ENCODE results near the gene SNX4.
"Not testable (repeated sequence)": the region's sequence is repeated elsewhere in the genome, so short reads cannot be mapped to it uniquely, and the experiment has no call there.

SNX4 gene

GRCh38 chr3:125482406-125482805, 37.6 kb downstream of the SNX4 start:
- TF ChIP-seq CTCF (conservative IDR thresholded peaks at IDR 0.05; ENCODE audit: low read depth): no peak
- no peak for DNase-seq (ENCODE audit: low spot score)
- H3K27ac ChIP-seq: no peak overlapping the region
- POLR2A ChIA-PET (ENCODE audit: low non-redundant PET): no interaction called here
- CTCF ChIA-PET: no interaction called here

DNA sequence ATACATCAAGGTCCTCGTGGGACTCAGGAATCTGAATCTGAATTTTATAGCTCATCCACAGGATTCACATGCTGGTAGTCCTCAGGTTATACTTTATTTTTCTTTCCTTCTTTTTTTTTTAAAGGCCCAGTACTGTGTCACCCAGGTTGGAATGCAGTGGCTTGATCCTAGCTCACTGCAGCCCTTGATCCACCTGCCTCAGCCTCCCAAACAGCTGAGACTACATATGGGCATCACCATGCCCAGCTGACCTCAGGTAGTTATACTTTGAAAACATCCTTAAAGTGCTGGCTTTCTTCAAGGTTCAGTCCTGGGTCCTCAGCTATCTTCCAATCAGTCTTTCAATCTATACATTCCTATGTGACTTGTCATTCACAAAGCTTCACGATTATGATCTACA, 38.2 kb downstream of the SNX4 start:
- H3K27ac ChIP-seq: no peak overlapping the region
- CTCF ChIA-PET: interaction anchor here (0.7 kb wide), 2 partner anchors 30 to 933 kb away, joined by 3 to 5 read pairs; no protein-coding TSS in a partner anchor
- POLR2A ChIA-PET (ENCODE audit: low non-redundant PET): no interaction called here
- no peak for DNase-seq (ENCODE audit: low spot score)
- no peak for TF ChIP-seq CTCF (conservative IDR thresholded peaks at IDR 0.05; ENCODE audit: low read depth)

- H3K27ac ChIP-seq; POLR2A ChIA-PET (ENCODE audit: low non-redundant PET); DNase-seq (ENCODE audit: low spot score): not testable (repeated sequence)
- CTCF ChIA-PET: interaction anchor here (0.7 kb wide), 2 partner anchors 30 to 933 kb away, joined by 3 to 5 read pairs; no protein-coding TSS in a partner anchor
These were observed 38.6 kb downstream of the SNX4 start for GRCh38 chr3:125481375-125481759.

GRCh38 chr3:125480656-125481374, 39.2 kb downstream of the SNX4 start:
- POLR2A ChIA-PET (ENCODE audit: low non-redundant PET): no interaction called here
- CTCF ChIA-PET: interaction anchor here (0.7 kb wide), 2 partner anchors 29 to 934 kb away, joined by 3 to 5 read pairs; no protein-coding TSS in a partner anchor
- TF ChIP-seq CTCF (conservative IDR thresholded peaks at IDR 0.05; ENCODE audit: low read depth): no peak
- H3K27ac ChIP-seq: no peak overlapping the region
- DNase-seq (ENCODE audit: low spot score): no peak

DNA sequence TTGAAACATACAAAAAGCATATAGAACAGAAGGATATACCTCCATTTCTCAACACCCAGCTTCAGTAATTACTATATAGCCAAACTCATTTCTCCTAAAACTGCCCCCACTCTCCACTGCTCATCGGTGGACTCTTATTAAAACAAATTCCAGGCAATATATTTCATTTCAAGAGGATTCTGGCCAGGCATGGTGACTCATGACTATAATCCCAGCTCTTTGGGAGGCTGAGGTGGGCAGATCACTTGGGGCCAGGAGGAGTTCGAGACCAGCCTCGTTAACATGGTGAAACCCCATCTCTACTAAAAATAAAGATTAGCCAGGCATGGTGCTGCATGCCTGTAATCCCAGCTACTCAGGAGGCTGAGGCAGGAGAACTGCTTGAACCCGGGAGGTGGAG, 40.9 kb downstream of the SNX4 start:
- no peak for TF ChIP-seq CTCF (conservative IDR thresholded peaks at IDR 0.05; ENCODE audit: low read depth)
- DNase-seq (ENCODE audit: low spot score): no peak
- ChIA-PET CTCF (no interaction called here), POLR2A (ENCODE audit: low non-redundant PET) (no interaction called here)
- H3K27ac ChIP-seq: no peak overlapping the region

GRCh38 chr3:125478326-125478725, 41.7 kb downstream of the SNX4 start:
- POLR2A ChIA-PET (ENCODE audit: low non-redundant PET): no interaction called here
- no peak overlapping the region for H3K27ac ChIP-seq
- no peak for TF ChIP-seq CTCF (conservative IDR thresholded peaks at IDR 0.05; ENCODE audit: low read depth)
- DNase-seq (ENCODE audit: low spot score): no peak
- CTCF ChIA-PET: interaction anchor here (0.6 to 0.7 kb wide), 2 partner anchors 18 to 592 kb away, joined by 3 to 4 read pairs; no protein-coding TSS in a partner anchor

- ChIA-PET CTCF (interaction anchor here (0.6 to 0.7 kb wide), 2 partner anchors 19 to 592 kb away, joined by 3 to 4 read pairs; no protein-coding TSS in a partner anchor), POLR2A (ENCODE audit: low non-redundant PET) (no interaction called here)
- no peak overlapping the region for H3K27ac ChIP-seq
- no peak for TF ChIP-seq CTCF (conservative IDR thresholded peaks at IDR 0.05; ENCODE audit: low read depth)
- no peak for DNase-seq (ENCODE audit: low spot score)
These were observed 42.3 kb downstream of the SNX4 start for GRCh38 chr3:125477701-125478100.

All from RWPE1 (cell line).